OCI-LY3 (cell line): Measurements from ENCODE around the gene SFXN3.

Source experiments
- H2AFZ ChIP-seq: fragments of 200-600, 300-600 bp; shearing (Covaris generic); 2 replicates; pipeline ENCODE4 v1.6.0; 2014; ENCODE audit warnings: antibody characterized with exemption, low read depth, low read length
- H3K27ac ChIP-seq: fragments of 200-600, 300-600 bp; sonication (generic); 2 replicates; pipeline ENCODE4 v1.5.1; 2014; ENCODE audit warnings: mild to moderate bottlenecking, low read length, moderate library complexity, mixed read lengths
- H3K27me3 ChIP-seq: fragments of 200-600, 300-600 bp; sonication (generic); 2 replicates; pipeline ENCODE4 v1.6.1; 2014; ENCODE audit warnings: low read depth, low read length, mixed read lengths
- H3K36me3 ChIP-seq: fragments of 200-600, 300-600 bp; sonication (generic); replicated peaks from 2 replicates; pipeline ENCODE3; 2014; ENCODE audit warnings: low read depth, low read length, mixed read lengths
- H3K4me1 ChIP-seq: fragments of 300-600, 200-600 bp; sonication (generic); 2 replicates; pipeline ENCODE4 v1.6.1; 2014; ENCODE audit warnings: low read length, mixed read lengths
- H3K4me2 ChIP-seq: fragments of 200-600, 300-600 bp; sonication (generic); 2 replicates; pipeline ENCODE4 v1.6.1; 2014; ENCODE audit warnings: low read length, mixed read lengths
- H3K4me3 ChIP-seq: fragments of 300-600, 200-600 bp; sonication (generic); 2 replicates; pipeline ENCODE4 v1.5.1; 2014; ENCODE audit warnings: antibody characterized with exemption, mild to moderate bottlenecking, low read length, moderate library complexity
- H3K79me2 ChIP-seq: fragments of 300-600, 200-600 bp; shearing (Covaris generic); 2 replicates; pipeline ENCODE4 v1.6.1; 2014; ENCODE audit warnings: mild to moderate bottlenecking, low read length, mixed read lengths
- H3K9ac ChIP-seq: fragments of 300-600, 200-600 bp; shearing (Covaris generic); 2 replicates; pipeline ENCODE4 v1.6.0; 2014; ENCODE audit warnings: mild to moderate bottlenecking, low read length, moderate library complexity
- H3K9me3 ChIP-seq: fragments of 200-600, 300-600 bp; shearing (Covaris generic); 2 replicates; pipeline ENCODE4 v1.6.1; 2014; ENCODE audit warnings: low read length, mixed read lengths; ENCODE audit not compliant: insufficient read depth
- H4K20me1 ChIP-seq: fragments of 200-600, 300-600 bp; sonication (generic); 2 replicates; pipeline ENCODE4 v1.6.1; 2016; ENCODE audit warnings: low read length, mixed read lengths; ENCODE audit not compliant: insufficient read depth
- EZH2phosphoT487 ChIP-seq: fragments of 200-600 bp; shearing (Covaris generic); IDR thresholded peaks from 2 replicates; pipeline ENCODE4 v1.6.1; 2018; ENCODE audit warnings: antibody characterized with exemption, mixed run types, low read depth
- TF ChIP-seq, protein P1 (sequence below): fragments of 200-600, 300-600 bp; sonication (generic); IDR thresholded peaks from 2 replicates; pipeline ENCODE4 v1.5.1; 2014; ENCODE audit warnings: antibody characterized with exemption, low read length, low read depth

The SFXN3 gene

DNA sequence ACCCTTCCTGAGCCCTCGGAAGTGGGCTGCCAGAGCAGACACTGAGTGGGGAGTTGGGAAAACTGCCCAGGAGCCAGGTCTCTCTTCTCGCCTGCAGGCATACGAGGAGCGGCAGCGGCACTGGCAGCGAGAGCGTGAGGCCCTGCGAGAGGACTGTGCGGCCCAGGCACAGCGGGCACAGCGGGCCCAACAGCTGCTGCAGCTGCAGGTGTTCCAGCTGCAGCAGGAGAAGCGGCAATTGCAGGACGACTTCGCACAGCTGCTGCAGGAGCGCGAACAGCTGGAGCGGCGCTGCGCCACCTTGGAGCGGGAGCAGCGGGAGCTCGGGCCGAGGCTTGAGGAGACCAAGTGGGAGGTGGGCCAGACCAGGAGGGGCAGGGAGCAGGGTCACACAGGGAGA, 25.7 kb upstream of the SFXN3 start:
- Histone ChIP-seq H4K20me1 (no peaks in the 10 kb centered on the region), H3K79me2 (no peaks in the 10 kb centered on the region), H2AFZ (no peak overlapping the region)

DNA sequence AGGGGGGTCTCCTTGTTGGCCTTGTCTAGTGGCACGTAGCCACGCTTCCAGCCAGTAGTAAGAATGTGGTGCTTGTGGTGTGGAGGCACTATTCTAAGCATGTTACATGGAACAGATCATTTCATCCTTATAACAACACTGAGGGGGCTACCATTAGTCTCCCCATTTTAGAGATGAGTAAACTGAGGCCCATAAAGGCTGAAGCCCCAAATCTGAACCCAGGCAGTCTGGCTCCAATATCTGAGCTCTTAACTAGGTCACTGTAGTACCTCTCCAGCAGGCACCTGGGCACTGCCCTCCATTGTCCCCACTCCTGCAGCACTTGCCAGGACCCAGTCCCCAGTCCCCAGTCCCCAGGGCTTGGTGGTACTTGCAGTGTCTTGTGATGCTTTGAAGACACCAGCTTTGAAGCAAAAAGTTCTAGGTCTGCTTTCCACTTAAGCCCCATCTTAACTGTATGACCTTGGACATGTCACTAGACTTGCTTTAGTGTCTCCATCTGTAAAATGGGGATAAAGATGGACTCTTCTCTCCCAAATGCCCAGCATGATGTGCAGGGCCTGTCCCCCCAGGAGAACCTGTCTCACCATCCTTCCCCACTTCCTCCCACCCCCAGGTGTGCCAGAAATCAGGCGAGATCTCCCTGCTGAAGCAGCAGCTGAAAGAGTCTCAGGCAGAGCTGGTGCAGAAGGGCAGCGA, 25.0 kb upstream of the SFXN3 start:
- Histone ChIP-seq H3K9me3 (no peaks in the 10 kb centered on the region), H4K20me1 (no peaks in the 10 kb centered on the region), H3K9ac (no peak overlapping the region), H3K4me3 (no peak overlapping the region), H3K79me2 (no peaks in the 10 kb centered on the region), H2AFZ (no peak overlapping the region), H3K4me1 (no peaks in the 10 kb centered on the region), H3K4me2 (no peak overlapping the region), H3K27ac (no peak overlapping the region), H3K27me3 (no peaks in the 10 kb centered on the region), H3K36me3 (no peaks in the 10 kb centered on the region)
- no peak for TF ChIP-seq EZH2phosphoT487
- TF ChIP-seq, protein P1, sequence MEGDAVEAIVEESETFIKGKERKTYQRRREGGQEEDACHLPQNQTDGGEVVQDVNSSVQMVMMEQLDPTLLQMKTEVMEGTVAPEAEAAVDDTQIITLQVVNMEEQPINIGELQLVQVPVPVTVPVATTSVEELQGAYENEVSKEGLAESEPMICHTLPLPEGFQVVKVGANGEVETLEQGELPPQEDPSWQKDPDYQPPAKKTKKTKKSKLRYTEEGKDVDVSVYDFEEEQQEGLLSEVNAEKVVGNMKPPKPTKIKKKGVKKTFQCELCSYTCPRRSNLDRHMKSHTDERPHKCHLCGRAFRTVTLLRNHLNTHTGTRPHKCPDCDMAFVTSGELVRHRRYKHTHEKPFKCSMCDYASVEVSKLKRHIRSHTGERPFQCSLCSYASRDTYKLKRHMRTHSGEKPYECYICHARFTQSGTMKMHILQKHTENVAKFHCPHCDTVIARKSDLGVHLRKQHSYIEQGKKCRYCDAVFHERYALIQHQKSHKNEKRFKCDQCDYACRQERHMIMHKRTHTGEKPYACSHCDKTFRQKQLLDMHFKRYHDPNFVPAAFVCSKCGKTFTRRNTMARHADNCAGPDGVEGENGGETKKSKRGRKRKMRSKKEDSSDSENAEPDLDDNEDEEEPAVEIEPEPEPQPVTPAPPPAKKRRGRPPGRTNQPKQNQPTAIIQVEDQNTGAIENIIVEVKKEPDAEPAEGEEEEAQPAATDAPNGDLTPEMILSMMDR: no peak

More for the DNA sequence above, 25.7 kb upstream of the SFXN3 start:
- no peaks in the 10 kb centered on the region for H3K36me3 ChIP-seq
- H3K9me3 ChIP-seq: no peaks in the 10 kb centered on the region
- H3K27ac ChIP-seq: no peak overlapping the region
- H3K27me3 ChIP-seq: no peaks in the 10 kb centered on the region
- no peak overlapping the region for H3K9ac ChIP-seq
- TF ChIP-seq, protein P1: no peak
- TF ChIP-seq EZH2phosphoT487: no peak
- H3K4me1 ChIP-seq: no peaks in the 10 kb centered on the region
- H3K4me3 ChIP-seq: no peak overlapping the region
- H3K4me2 ChIP-seq: no peak overlapping the region

DNA sequence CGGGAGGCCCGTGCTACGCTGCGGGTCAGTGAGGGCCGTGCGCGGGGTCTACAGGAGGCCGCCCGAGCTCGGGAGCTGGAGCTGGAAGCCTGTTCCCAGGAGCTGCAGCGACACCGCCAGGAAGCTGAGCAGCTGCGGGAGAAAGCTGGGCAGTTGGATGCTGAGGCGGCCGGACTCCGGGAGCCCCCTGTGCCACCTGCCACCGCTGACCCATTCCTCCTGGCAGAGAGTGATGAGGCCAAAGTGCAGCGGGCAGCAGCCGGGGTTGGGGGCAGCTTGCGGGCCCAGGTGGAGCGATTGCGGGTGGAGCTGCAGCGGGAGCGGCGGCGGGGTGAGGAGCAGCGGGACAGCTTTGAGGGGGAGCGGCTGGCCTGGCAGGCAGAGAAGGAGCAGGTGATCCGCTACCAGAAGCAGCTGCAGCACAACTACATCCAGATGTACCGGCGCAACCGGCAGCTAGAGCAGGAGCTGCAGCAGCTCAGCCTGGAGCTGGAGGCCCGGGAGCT, 24.4 kb upstream of the SFXN3 start:
- no peak overlapping the region for H3K9ac ChIP-seq
- H4K20me1 ChIP-seq: no peaks in the 10 kb centered on the region
- no peaks in the 10 kb centered on the region for H3K27me3 ChIP-seq
- H2AFZ ChIP-seq: no peak overlapping the region
- no peak overlapping the region for H3K4me2 ChIP-seq
- H3K4me1 ChIP-seq: no peaks in the 10 kb centered on the region
- H3K36me3 ChIP-seq: no peaks in the 10 kb centered on the region
- no peak overlapping the region for H3K4me3 ChIP-seq
- H3K9me3 ChIP-seq: no peaks in the 10 kb centered on the region
- H3K27ac ChIP-seq: no peak overlapping the region
- TF ChIP-seq, protein P1: no peak
- no peak for TF ChIP-seq EZH2phosphoT487
- no peaks in the 10 kb centered on the region for H3K79me2 ChIP-seq

DNA sequence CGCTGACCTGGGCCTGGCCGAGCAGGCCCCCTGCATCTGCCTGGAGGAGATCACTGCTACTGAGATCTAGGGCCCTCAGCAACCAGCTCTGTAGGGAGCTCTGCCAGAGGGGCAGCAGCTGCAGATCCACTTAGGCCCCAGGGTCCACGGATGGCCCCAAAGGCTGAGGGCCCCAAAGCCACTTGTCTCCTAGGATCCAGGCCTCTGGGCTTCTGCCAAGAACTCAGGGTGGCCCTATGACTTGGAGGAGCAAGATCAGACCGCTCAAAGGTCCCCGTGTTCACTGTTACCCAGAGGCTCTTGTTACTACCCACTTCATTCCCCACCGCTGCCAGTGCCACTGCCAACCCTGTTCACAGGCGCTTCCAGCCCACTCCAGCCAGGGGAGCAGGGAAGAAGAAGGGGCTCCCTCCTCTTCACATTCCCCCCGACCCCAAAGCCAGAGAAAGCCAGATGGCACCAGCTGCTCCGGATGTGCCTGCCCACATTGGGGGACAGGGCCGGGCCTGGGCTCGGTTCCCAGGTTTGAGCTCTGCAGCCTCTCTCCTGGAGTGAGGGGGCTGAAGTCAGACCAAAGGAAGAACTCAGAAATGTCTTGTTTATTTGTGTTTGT, 23.8 kb upstream of the SFXN3 start:
- H3K27ac ChIP-seq: no peak overlapping the region
- no peak overlapping the region for H3K4me2 ChIP-seq
- H3K4me1 ChIP-seq: peaks cover under 1% of the 10 kb centered on the region; the same call in 1 of the 2 replicates
- TF ChIP-seq EZH2phosphoT487: no peak
- TF ChIP-seq, protein P1: no peak
- no peaks in the 10 kb centered on the region for H3K36me3 ChIP-seq
- no peak overlapping the region for H3K9ac ChIP-seq
- no peak overlapping the region for H3K4me3 ChIP-seq
- H3K9me3 ChIP-seq: no peaks in the 10 kb centered on the region
- H3K27me3 ChIP-seq: no peaks in the 10 kb centered on the region
- H2AFZ ChIP-seq: no peak overlapping the region
- no peaks in the 10 kb centered on the region for H4K20me1 ChIP-seq
- H3K79me2 ChIP-seq: no peaks in the 10 kb centered on the region
